Fibroblast of lung (primary cell): ENCODE results near the gene HAUS1. TPM values are rescaled to one million over a fixed set of nuclear protein-coding genes. Genes with fewer than 3 reads are reported as not detected.

ENCODE experiments used
- DNase-seq, 2 donors: peaks; one replicate each; pipeline versions ENCODE4 v3.0.0 to v3.0.0-alpha.2; 2010; ENCODE audit warnings: low read depth in 2 of 2
- H2AFZ ChIP-seq: 2 replicates; pipeline ENCODE4 v1.5.1; 2012; ENCODE audit warnings: low read length, control low read depth, inconsistent platforms
- H3K27ac ChIP-seq: 2 replicates; pipeline ENCODE4 v1.5.1; 2011; ENCODE audit warnings: low read length, control low read depth; ENCODE audit not compliant: insufficient read depth
- H3K27me3 ChIP-seq: 2 replicates; pipeline ENCODE4 v1.5.1; 2011; ENCODE audit warnings: mild to moderate bottlenecking, low read length; ENCODE audit not compliant: control insufficient read depth, insufficient read depth
- H3K36me3 ChIP-seq: 2 replicates; pipeline ENCODE4 v1.5.1; 2011; ENCODE audit warnings: low read length; ENCODE audit not compliant: control insufficient read depth, insufficient read depth
- H3K4me1 ChIP-seq: 2 replicates; pipeline ENCODE4 v1.5.1; 2011; ENCODE audit warnings: low read length; ENCODE audit not compliant: control insufficient read depth, insufficient read depth; ENCODE audit errors: extremely low read depth
- H3K4me2 ChIP-seq: 2 replicates; pipeline ENCODE4 v1.5.1; 2011; ENCODE audit warnings: low read length, control low read depth; ENCODE audit not compliant: insufficient read depth; ENCODE audit errors: extremely low read depth
- H3K4me3 ChIP-seq, 4 experiments: fragments of 200-600 bp in 1 of 4; sonication (generic) in 1 of 4; replicated peaks in 1 of 4; 2 replicates each; pipeline ENCODE4 v1.5.1; 2011 to 2016; ENCODE audit warnings: low read length in 4 of 4, low read depth in 3 of 4, mild to moderate bottlenecking in 3 of 4, control low read depth in 2 of 4, inconsistent platforms in 1 of 4, mixed read lengths in 1 of 4; ENCODE audit not compliant: insufficient read depth in 1 of 4; ENCODE audit errors: control extremely low read depth in 1 of 4
- H3K79me2 ChIP-seq: 2 replicates; pipeline ENCODE4 v1.5.1; 2012; ENCODE audit warnings: mild to moderate bottlenecking, low read length, inconsistent platforms; ENCODE audit not compliant: control insufficient read depth, insufficient read depth
- H3K9ac ChIP-seq: 2 replicates; pipeline ENCODE4 v1.5.1; 2011; ENCODE audit warnings: mild to moderate bottlenecking, low read length, control low read depth; ENCODE audit not compliant: insufficient read depth
- H3K9me3 ChIP-seq: 2 replicates; pipeline ENCODE4 v1.5.1; 2012; ENCODE audit warnings: low read depth, low read length; ENCODE audit not compliant: control insufficient read depth, insufficient read depth
- H4K20me1 ChIP-seq: 2 replicates; pipeline ENCODE4 v1.5.1; 2011; ENCODE audit warnings: low read length; ENCODE audit not compliant: control insufficient read depth, insufficient read depth; ENCODE audit errors: extremely low read depth
- EZH2 ChIP-seq: IDR thresholded peaks from 2 replicates; pipeline ENCODE4 v1.5.1; 2012; ENCODE audit warnings: low read length, control low read depth, mild to moderate bottlenecking; ENCODE audit errors: missing control alignments
- polyA plus RNA-seq, 2 donors: library from polyadenylated mRNA; depleted of rRNA in 1 of 2; stranded (reverse) in 1 of 2; unstranded in 1 of 2; fragments of >200 nt; gene quantifications; 2 replicates each; pipeline ENCODE4 v1.2.1, GENCODE V29; 2011 to 2012; ENCODE audit warnings: missing spikeins in 1 of 2
- total RNA-seq: library from RNA; depleted of rRNA; stranded (reverse); fragments of >200 nt; gene quantifications from 2 replicates; pipeline ENCODE4 v1.2.1, GENCODE V29; 2014
- TF ChIP-seq, protein P1 (sequence below), 2 donors: IDR thresholded peaks in 1 of 2; conservative IDR thresholded peaks in 1 of 2; 1 replicate in 1 of 2; 2 replicates in 1 of 2; pipeline ENCODE4 v1.5.1; 2011 to 2012; ENCODE audit warnings: low read length in 2 of 2, control low read depth in 1 of 2, inconsistent platforms in 1 of 2, low read depth in 1 of 2, mild to moderate bottlenecking in 1 of 2

The HAUS1 gene
- total and polyA plus RNA-seq, 2 donors (not counting 1 experiment from before 2014, with no cell fraction given): 25.4 to 52.8 TPM

DNA sequence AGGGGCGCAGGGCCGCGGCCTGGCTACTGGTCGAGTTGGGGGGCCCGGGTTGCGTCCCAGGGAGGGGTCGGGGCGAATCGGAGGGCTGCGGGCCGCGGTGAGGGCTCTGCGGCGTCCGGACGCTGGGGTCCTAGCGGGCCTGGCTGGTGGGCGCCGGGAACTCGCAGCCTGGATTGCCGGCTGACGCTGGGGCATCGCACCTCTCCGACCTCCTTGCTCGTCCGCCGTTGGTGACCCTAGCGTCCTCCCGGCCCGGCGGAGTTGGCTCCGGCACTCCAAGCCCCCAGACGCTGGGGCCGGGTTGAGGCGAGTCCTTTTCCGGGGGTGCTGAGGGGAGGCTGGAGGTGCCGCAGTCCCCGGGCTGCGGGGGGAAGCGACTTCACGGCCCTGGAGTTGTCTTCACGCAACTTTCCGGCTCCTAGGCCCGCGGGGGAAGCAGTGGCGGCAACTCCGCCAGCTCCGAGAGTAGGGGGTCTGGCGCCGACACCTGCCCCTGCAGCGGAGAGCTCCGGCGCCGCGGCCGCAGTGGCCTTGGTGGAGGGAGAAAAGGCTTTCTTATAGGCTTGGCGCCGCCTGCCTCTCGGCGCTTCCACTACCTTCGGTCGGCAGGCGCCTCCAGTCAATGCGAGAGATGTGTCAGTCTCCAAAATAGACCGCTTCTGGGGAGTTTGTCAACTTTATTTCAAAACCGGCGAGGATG, 70.3 kb downstream of the HAUS1 start:
- TF ChIP-seq EZH2: no peak
- TF ChIP-seq, protein P1, sequence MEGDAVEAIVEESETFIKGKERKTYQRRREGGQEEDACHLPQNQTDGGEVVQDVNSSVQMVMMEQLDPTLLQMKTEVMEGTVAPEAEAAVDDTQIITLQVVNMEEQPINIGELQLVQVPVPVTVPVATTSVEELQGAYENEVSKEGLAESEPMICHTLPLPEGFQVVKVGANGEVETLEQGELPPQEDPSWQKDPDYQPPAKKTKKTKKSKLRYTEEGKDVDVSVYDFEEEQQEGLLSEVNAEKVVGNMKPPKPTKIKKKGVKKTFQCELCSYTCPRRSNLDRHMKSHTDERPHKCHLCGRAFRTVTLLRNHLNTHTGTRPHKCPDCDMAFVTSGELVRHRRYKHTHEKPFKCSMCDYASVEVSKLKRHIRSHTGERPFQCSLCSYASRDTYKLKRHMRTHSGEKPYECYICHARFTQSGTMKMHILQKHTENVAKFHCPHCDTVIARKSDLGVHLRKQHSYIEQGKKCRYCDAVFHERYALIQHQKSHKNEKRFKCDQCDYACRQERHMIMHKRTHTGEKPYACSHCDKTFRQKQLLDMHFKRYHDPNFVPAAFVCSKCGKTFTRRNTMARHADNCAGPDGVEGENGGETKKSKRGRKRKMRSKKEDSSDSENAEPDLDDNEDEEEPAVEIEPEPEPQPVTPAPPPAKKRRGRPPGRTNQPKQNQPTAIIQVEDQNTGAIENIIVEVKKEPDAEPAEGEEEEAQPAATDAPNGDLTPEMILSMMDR (conservative IDR thresholded peaks at IDR 0.05 in 1 of 2, IDR thresholded peaks at IDR 0.05 in 1 of 2; ENCODE audit: low read depth in 1 of 2, low read length in 2 of 2): peak in 1 of 2 donors; percentile 10
- Histone ChIP-seq H3K36me3 (no peaks in the 10 kb centered on the region), H4K20me1 (no peaks in the 10 kb centered on the region), H2AFZ (peak overlapping the region; percentile 62), H3K4me1 (peaks cover 2% of the 10 kb centered on the region), H3K9ac (peak overlapping the region; percentile 92), H3K27me3 (no peaks in the 10 kb centered on the region), H3K4me3 (peak overlapping the region; percentile 78 to 93 (median 89)), H3K9me3 (no peaks in the 10 kb centered on the region), H3K79me2 (peaks cover 52% of the 10 kb centered on the region), H3K4me2 (peak overlapping the region; percentile 32), H3K27ac (peak overlapping the region; percentile 93)
- DNase-seq: peak; percentile 23 to 45

DNA sequence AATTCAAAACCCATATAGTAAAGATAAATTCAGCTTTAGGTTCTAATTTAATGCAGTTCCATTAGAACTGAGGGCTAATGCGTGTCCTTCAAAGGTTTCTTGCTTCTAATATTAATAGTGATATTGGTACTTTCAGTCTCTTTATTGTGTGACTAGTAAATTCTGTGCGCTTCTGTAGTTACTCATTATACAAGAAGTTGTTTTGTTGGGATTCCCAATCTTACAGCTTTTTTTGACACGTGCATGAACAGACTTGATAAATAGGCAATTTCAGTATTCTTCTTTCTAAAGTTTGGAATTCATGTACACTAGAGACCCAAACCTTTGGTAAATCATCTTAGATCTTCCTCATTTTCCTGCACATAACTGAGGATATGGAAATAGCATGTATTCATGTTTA, 71.8 kb downstream of the HAUS1 start:
- Histone ChIP-seq H3K9ac (no peak overlapping the region), H3K4me3 (peak overlapping the region in 1 of 4 experiments; percentile 2), H4K20me1 (no peaks in the 10 kb centered on the region), H3K79me2 (peaks cover 65% of the 10 kb centered on the region), H3K27me3 (no peaks in the 10 kb centered on the region), H2AFZ (no peak overlapping the region), H3K4me2 (no peak overlapping the region), H3K27ac (no peak overlapping the region), H3K9me3 (no peaks in the 10 kb centered on the region), H3K4me1 (no peaks in the 10 kb centered on the region), H3K36me3 (no peaks in the 10 kb centered on the region)
- DNase-seq: no peak
- no peak for TF ChIP-seq EZH2

Other genes with a start within 250 kb of the HAUS1 start
- gene EPG5, start 137.1 kb upstream of the HAUS1 start, total RNA-seq: 34.2 and 87.4 TPM in 2 replicates
- gene EPG5, start 137.1 kb upstream of the HAUS1 start, polyA plus RNA-seq: 60.0 and 65.0 TPM in 2 replicates
- gene PSTPIP2, start 32.1 kb upstream of the HAUS1 start, total RNA-seq: 8.2 and 13.4 TPM in 2 replicates
- gene PSTPIP2, start 32.1 kb upstream of the HAUS1 start, polyA plus RNA-seq: 18.4 and 18.7 TPM in 2 replicates
- gene ATP5F1A, start 6.1 kb upstream of the HAUS1 start, total RNA-seq: 581 and 591 TPM in 2 replicates
- gene ATP5F1A, start 6.1 kb upstream of the HAUS1 start, polyA plus RNA-seq: 791 and 878 TPM in 2 replicates